NCI-H69 (cell line): ENCODE results near the gene PTAFR.

ENCODE experiments used
- DNase-seq: peaks from one replicate; lab custom pipeline; 2025; lab: John Stamatoyannopoulos, UW

The PTAFR gene

DNA sequence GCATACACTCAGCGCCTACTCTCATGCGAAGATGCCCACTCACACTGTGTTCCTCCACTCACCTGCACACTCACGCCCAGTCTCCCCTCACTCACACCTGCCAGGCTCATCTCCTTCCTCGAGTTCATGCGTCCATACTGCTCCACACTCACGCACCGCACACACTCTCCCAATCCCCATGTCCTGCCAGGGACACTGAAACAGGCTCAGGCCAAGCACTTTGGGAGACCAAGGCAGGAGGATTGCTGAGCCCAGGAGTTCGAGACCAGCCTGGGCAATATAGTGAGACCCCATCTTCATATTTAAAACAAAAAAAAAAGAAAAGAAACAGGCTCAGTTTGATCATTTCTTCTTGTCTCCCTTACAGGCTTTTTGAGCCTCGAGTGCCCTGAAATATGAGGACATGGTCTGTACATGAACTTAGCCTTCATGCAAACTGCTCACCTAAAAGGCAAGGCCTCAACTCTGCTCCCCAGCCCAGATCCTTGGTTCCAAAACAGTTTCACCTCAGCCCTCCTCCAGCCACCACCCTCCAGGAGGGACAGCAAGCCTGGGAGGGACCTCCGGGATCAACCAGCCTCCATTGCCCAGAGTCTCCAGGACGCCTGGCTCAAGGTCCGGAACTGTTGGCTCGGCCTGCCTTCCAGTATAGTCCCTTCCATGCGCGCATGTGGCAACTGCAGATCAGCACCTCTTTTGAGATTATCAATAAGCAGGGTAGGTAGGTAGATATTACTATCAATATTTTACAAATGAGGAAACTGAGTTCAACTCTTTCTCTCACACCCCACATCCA, 2.4 kb upstream of the PTAFR start:
- no peak for DNase-seq

DNA sequence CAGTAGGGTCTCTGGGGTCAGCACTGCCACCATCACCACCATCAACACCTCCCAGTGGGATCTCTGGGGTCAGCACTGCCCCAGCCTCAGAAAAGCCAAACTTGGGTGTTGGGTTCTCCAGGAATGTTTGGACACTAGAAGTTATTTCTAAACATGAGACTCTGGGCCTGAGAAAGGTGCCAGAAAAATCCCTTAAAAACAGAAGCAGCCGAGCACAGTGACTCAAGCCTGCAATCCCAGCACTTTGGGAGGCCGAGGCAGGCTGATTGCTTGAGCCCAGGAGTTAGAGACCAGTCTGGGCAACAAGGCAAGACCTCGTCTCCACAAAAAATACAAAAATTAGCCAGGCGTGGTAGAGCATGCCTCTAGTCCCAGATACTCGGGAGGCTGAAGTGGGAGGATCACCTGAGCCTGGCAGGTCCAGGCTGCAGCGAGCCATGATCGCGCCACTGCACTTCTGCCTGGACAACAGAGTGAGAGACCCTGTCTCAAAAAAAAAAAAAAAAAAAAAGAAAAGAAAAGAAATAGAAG, 470 bp downstream of the PTAFR start:
- no peak for DNase-seq

DNA sequence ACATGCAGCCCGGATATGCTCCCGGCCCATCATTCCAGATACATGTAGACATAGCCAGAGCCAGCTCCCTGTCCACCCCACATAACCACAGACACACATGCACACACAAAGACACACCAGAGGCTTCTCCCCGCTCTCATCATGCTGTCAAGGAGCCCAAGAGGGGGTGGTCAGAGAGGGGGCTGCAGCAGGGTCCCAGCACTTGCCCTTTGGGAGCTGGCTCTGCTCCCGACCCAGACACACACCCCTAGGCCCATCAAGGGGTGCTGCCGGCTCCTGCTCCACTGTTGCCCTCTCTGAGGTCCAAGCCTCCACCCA, 2.6 kb downstream of the PTAFR start:
- no peak for DNase-seq

DNA sequence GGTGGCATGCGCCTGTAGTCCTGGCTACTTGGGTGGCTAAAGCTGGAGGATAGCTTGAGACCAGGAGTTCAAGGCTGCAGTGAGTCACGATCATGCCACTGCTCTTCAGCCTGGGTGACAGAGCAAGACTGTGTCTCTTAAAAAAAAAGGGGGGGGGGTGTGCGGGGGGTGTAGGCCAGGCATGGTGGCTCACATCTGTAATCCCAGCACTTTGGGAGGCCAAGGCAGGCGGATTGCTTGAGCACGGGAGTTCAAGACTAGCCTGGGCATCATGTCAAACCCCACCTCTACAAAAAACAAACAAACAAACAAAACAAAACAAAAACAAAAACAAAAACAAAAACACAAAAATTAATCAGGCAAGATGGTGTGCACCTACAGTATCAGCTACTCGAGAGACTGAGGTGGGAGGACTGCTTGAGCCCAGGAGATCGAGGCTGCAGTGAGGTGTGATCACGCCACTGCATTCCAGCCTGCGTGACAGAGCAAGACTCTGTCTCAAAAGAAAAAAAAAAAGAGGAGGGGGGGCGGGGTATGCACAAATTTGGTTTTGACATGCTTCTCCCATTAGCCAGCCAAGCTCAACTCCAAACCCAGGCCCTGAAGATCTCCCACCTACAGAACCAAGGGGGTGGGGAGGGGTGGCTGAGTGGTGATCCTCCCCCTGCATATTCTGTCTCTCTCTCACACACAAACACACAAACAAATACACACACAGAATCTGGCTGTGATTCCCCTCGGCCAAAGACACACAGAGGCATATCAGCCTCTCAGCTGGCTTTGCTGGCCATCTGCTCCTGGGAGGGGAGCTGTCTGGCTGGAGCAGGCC, 3.1 kb downstream of the PTAFR start:
- no peak for DNase-seq

DNA sequence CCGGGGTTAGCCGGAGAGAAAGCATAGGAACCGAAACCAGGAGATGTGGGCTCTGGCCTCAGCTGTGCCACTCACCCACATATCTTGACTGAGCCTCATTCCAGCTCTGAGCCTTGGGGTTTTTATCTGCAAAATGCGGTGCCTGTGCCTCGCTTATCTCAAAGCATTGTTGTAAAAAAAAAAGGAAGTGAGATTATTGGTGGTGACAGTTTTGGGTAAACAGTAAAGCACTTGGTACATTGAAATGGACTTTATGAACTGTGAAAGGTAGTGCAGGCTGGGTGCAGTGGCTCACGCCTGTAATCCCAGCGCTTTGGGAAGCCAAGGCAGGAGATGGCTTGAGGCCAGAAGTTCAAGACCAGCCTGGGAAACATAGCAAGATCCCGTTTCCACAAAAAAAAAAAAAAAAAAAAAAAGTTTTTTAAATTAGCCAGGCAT, 3.8 kb downstream of the PTAFR start:
- DNase-seq = no peak

DNA sequence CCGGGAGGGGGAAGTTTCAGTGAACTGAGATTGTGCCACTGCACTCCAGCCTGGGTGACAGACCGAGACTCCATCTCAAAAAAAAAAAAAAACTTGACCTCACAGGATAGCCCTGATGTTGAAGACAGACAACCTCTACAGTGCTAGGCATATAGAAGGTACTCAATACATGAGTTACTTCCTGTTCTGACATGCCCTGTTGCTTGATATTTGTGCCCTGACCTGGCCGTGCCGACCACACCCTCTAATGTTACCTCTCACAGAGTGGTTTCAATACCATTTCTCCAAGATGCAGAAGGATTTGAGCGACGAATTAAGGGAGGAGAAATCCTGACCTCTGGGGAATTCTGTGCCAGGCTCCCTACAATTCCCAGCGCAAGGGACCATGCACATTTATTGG, 5.2 kb downstream of the PTAFR start:
- no peak for DNase-seq

DNA sequence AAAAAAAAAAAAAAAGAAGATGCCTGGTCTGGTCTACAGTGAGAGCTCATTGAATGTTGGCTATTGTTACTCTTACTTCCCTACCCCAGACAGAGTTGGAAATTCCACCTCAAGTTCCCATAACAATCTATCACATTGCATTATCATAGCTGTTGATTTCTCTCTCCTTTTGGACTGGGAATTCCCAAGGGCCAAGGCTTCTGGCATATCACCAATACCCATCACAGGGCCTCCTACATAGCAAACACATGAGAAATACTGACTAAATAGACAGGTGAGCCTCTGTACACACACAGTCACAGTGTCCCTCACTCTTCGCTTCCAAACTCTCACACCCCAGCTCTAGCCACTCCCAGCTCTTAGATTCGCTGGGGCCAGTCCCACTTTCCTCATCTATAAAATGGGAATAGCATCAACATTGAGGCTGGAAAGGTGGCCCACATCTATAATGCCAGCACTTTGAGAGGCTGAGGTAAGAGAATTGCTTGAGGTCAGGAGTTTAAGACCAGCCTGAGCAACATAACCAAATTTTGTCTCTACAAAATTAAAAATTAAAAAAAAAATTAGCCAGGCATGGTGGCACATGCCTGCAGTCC, 6.4 kb downstream of the PTAFR start:
- DNase-seq = peak; percentile 19

DNA sequence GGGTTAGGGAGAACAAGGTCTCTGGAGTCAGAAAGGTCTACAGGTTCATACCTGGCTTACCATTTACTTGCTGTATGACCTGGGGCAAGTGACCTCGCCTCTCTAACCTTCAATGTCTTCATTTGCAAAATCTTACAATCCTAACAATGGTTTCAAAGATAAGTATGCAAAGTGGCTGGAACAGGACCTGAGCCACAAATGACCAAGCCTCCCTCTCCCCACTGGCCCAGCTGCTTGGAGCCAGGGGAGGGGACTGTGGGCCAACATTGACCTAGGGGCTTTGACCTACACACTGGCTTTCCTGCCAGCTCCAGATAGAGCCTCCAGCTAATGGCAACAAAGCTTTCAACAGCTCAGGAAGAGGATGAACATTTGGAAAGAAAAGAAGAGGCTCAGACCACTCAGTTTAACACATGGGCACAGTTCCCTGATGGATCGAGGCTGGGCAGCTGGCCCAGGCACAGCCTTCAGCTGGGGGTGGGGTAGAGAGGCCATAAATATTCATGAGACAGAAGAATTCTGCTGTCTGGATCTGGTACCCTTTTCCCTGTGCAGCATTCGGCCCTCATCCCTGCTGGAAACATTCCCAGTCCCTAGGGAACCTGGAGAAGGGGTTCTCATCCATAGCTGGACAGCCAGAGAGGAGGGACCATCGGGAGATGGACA, 12.9 kb downstream of the PTAFR start:
- no peak for DNase-seq

DNA sequence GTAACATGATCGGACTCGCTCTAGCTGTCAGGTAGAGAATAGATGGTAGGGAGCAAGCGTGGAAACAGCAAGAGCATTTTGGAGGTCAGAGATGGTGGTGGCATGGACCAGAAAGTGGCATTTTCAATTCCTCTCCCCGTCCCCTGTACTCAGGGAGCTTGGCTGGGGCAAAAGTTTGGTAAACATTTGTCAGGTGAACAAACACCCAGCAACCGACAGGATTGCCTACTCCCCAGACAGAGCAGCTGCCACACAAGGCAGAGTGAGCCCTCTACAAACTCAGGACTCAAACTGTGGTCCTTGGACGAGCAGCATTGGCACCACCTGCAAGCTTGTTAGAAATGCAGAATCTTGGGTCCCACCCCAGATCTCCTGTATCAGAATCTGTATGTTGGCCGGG, 14.3 kb downstream of the PTAFR start:
- DNase-seq = no peak

DNA sequence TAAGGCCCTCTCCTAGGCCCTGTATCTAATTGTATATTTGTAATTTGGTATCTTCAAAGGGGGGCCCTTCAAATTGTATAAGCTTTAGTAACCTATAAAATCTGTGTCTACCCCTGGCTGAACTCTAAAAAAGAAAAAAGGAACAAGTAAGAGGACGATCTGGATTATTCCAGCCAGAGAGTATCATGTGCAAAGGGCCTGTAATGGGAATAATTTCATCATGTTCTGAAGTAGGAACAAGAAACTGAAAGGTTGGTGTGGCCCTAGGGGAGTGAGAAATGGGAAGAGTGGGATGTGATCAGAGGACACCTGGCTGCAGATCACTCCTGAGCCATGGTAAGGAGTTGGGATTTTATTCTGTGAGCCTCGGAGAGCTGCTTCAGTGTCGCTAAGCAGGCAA, 14.7 kb downstream of the PTAFR start:
- no peak for DNase-seq

DNA sequence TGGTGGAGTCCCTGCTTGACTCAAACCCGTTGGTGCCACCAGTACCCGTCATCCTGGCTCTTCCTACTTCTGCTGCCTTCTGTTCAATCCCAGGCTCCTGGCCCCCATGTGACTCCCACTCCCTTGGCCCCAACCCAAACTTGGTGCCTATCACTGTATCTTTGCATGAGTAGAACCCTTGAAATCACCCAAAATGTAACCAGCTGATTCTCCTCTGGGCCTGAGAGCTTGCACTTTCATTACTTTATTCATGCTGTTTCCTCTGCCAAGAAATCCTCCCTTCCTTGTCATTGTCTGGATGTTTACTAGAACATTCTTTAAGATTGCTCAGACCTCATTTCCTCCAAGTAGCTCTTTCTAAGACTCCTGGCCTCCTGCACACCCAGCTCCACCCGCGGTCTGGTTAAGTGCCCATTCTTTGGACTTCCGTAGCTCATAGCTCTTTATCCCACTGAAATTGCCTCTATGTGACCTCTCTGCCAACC, 15.7 kb downstream of the PTAFR start:
- DNase-seq = no peak

DNA sequence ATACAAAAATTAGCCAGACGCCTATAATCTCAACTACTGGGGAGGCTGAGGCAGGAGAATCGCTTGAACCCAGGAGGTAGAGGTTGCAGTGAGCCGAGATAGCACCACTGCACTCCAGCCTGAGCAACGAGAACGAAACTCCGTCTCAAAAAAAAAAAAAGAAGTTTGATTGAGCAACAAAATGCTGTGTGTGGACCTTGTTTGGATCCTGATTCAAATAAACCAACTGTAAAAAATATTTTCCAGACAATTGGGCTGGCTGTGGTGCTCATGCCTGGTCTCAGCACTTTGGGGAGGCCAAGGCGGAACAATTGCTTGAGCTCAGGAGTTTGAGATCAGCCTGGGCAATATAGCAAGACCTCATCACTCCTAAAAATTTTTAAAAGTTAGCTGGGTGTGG, 16.8 kb downstream of the PTAFR start:
- no peak for DNase-seq

DNA sequence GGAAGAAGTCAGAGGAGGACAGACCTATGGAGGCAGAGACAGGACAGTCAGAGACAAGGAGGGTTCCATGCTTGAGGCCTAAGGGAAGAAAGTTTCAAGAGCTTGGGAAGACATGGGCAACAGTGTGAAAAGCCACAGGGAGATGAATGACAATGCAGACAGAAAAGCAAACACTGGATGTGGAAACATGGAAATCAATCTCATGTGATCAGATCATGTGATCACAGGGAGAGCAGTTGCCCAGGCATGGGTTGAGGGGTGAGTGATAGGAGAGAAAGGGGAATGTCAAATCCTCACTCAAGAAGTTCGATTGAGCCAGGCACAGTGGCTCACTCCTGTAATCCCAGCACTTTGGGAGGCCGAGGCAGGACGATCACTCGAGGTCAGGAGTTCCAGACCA, 17.2 kb downstream of the PTAFR start:
- DNase-seq = no peak

DNA sequence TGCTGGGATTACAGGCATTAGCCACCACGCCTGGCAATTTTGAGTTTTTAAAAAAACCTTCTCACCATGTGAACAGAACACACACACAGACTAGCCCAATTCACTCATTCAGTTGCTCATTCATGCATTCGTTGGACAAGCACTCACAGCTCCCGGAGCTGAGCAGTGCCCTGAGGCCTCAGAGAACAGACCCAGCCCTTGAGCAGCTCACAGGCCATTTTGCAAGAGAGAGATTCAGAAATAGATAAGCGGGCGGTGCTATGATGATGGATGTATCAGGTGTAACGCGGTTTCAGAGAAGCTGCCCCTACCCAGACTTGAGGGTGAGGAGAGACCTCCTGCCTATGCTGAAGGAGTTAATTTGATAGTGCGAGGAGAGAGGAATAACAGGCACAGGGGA, 18.6 kb downstream of the PTAFR start:
- DNase-seq = no peak

DNA sequence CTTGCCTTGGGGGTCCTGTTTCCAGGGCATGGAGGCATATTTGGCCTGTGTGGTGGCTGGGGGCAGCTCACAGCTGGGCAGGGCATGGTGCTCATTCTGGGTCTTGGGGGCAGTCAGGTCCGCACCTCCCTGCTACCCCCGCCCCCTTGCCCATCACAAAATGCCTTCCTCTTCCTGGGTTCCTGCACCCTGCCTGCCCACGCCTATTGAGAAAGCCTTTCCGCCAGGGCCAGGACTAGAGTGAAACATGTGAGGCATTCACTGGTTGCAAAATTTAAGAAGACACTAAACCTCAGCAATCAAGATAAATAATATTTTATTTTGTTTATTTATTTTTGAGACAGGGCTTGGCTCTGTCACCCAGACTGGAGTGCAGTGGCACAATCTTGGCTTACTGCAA, 19.7 kb downstream of the PTAFR start:
- no peak for DNase-seq

DNA sequence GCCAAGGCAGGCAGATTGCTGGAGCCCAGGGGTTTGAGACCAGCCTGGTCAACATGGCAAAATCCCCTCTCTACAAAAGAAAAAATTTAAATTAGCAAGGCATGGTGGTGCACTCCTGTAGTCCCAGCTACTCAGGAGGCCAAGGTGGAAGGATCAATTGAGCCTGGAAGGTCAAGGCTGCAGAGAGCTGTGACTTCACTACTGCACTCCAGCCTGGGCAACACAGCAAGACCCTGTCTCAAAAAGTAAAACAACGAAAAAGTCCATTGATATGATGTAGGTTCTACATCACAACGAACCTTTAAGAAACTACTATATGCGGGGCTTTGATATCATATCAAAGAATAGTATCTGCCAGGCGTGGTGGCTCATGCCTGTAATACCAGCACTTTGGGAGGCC, 20.9 kb downstream of the PTAFR start:
- no peak for DNase-seq

DNA sequence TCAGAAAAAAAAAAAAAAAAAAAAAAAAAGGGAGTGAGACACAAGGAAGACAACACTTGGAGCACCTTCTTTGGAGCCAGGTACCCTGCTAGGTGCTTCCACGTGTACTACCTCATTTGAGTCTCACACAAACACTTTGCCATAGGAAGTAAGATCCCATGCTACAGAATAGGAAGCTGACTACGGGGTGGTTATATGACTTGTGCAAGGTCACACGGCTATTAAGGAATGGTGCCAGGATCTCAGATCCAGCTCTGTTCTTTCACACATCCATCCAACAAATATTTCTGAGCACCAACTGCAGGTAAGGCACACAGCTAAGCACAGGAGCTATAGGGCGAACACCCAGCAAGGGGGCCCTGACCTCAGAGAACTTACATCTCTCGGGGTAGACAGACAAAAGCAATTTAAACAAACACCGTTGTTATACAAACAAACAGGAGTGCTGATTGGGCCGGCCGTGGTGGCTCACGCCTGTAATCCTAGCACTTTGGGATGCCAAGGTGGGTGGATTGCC, 22.4 kb downstream of the PTAFR start:
- DNase-seq = no peak

DNA sequence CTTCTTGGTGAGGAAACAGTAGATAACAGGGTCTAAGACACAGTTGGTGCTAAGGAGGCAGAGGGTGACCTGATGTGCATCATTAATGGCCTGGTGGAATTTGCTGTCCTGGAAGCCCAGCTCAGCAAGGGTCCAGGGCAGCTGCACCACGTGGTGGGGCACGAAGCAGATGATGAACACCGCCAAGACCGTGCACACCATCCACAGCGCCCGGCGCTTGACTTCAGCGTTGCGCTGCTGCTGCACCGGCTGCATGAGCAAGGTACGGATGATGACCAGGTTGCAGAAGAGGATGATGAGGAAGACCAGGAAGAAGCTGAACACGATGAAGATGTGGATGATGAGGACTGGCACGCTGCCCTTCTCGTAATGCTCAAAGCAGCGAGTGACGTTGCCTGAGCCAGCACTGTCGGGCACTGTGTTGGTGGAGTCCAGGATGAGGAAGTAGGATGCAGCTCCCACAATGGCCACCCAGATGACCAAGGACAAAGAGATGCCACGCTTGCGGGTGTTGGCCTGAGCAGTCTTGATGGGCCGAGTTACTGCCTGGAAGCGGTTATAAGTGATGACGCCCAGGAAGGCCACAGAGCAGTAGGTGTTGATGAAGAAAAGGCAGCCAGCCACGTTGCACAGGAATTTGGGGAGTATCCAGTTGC, 26.2 kb downstream of the PTAFR start:
- DNase-seq = no peak

DNA sequence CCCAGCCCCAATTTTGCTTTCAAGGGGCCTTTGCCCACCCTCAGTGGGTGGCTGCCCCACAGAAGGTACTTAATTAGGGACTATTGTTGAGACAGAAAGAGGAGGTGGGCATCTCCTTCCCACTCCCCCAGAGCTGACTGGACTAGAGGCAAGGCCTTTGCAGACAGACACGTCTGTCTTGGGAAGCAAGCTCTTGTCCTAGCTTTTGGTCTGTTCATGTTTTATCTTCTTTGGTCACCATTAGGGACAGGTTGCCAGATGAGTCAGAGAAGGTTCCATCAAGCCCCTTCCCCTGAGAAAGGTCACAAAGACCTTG, 27.7 kb downstream of the PTAFR start:
- no peak for DNase-seq

DNA sequence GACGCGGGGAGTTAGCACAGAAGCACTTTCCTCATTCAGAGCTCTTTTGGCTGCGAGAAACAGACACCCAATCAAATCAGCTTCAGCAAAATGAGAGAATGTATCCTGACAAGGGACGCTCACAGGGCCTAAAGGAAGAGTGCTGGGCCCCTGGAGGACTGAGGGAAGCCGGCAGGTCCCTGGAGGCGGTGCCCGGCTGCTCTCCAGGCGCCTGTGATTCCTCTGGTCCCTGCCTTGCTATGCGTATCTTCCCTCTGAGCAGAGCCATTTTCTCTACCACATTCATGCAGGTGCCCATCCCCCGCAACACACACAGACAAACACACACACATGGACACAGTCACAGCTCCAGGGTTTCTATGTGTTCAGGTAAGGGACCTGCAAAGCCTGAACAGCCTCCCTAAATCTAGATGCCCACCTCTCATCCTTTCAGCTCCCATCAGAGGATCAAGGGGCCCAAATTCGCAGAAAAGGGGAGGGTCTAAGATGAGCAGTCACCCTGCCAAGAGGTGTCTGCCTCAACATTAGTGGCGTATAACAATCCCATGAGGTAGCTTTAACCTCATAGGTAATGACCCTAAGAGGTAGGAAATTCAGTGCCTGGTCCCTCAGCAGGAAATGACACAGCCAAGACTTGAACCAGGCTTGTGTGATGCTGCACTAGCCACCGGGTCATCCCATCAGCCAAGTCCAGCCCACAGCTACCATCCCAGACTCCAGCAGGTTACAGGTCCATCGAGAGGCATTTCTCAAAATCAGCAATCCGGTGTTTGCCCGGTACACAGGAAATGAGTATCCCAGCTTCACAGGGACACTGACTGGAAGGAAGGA, 29.0 kb downstream of the PTAFR start:
- DNase-seq = no peak

DNA sequence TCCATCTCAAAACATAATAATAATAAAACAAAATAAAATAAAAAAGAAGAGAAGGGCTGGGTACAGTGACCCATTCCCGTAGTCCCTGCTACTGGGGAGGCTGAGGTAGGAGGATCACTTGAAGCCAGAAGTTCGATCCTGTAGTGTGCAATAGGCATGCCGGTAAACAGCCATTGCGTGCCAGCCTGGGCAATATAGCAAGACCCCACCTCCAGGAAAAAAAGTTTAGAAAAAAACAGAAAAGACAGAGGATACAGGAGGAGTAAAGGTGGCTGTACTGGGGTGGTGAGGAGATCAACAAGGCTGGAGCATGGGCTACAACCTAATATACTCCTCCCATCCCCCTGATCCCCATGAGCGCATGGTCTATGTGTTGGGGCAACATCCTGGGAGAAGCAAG, 30.8 kb downstream of the PTAFR start:
- DNase-seq = no peak
